Transverse colon (tissue), 4 donors: Measurements from ENCODE around the gene SPRTN. TPM values are rescaled to one million over a fixed set of nuclear protein-coding genes. Genes with fewer than 3 reads are reported as not detected.

ENCODE experiments used
- DNase-seq: peaks from one replicate; pipeline ENCODE4 v3.0.0-alpha.2; 2019
- H3K27ac ChIP-seq, 4 donors: fragments of 200-600 bp; sonication (generic); 2 replicates each; pipeline ENCODE4 v1.5.1; 2016 to 2018; ENCODE audit warnings: inconsistent platforms in 4 of 4
- H3K27me3 ChIP-seq: fragments of 200-600 bp; sonication (generic); 2 replicates; pipeline ENCODE4 v1.5.1; 2017; ENCODE audit warnings: inconsistent platforms
- H3K36me3 ChIP-seq, 4 donors: fragments of 200-600 bp; sonication (generic); 2 replicates each; pipeline ENCODE4 v1.5.1; 2017 to 2019; ENCODE audit warnings: inconsistent platforms in 4 of 4
- H3K4me1 ChIP-seq, 4 donors: fragments of 200-600 bp; sonication (generic); 2 replicates each; pipeline ENCODE4 v1.5.1; 2017 to 2020; ENCODE audit warnings: inconsistent platforms in 4 of 4
- H3K4me3 ChIP-seq, 4 donors: fragments of 200-600 bp; sonication (generic); 1 replicate in 1 of 4; 2 replicates in 3 of 4; pipeline versions ENCODE4 v1.5.1 to v1.6.1; 2017 to 2019; ENCODE audit warnings: inconsistent platforms in 4 of 4
- H3K9me3 ChIP-seq, 2 donors: fragments of 200-600 bp; sonication (generic); 2 replicates each; pipeline ENCODE4 v1.5.1; 2017 to 2019; ENCODE audit warnings: inconsistent platforms in 2 of 2
- CTCF ChIP-seq, 5 experiments: fragments of 200-600 bp in 3 of 5; fragments of 450-650 bp in 2 of 5; sonication (generic) in 3 of 5; IDR thresholded peaks; 1 replicate in 2 of 5; 2 replicates in 3 of 5; pipeline ENCODE4 v1.5.1; 2016 to 2017; ENCODE audit warnings: antibody characterized with exemption in 5 of 5, inconsistent platforms in 3 of 5, mild to moderate bottlenecking in 2 of 5, moderate library complexity in 1 of 5
- EP300 ChIP-seq: sonication (generic); formaldehyde crosslinking; IDR thresholded peaks from one replicate; pipeline ENCODE4 v1.6.1; 2017; ENCODE audit warnings: antibody characterized with exemption, low read depth
- POLR2A ChIP-seq: fragments of 450-650 bp; IDR thresholded peaks from one replicate; pipeline ENCODE4 v1.6.1; 2016; ENCODE audit warnings: antibody characterized with exemption, mild to moderate bottlenecking, moderate library complexity
- POLR2AphosphoS5 ChIP-seq, 3 donors: sonication (generic); formaldehyde crosslinking; IDR thresholded peaks; one replicate each; pipeline ENCODE4 v1.6.1; 2016; ENCODE audit warnings: antibody characterized with exemption in 3 of 3
- WGBS, 2 donors: methylation state at CpG; one replicate each; pipeline ENCODE4 v1.1.5; 2018; ENCODE audit warnings: low coverage in 1 of 2; 5-methylcytosine and 5-hydroxymethylcytosine counted together
- in situ Hi-C, 4 donors: fragments of 200-750 bp; cut with MboI; loops; one replicate each; pipeline versions ENCODE4 v1.15.0 to v1.15.1; 2017; ENCODE audit warnings: low sequenced_read_pairs in 3 of 4, low pct_ligation_motif_present in 1 of 4, low pct_unique_long_range_greater_than_20kb in 1 of 4
- intact Hi-C: fragments of 100-400 bp; cut with DNase I; formaldehyde crosslinking; loops from one replicate; pipeline ENCODE4 v1.15.1; 2023; ENCODE audit warnings: low total_unique reads
- total RNA-seq, 4 donors: library from RNA; depleted of rRNA; stranded (reverse); fragments of >200 nt; gene quantifications; one replicate each; pipeline ENCODE4 v1.1.0, GENCODE V29; 2016

The SPRTN gene
- total RNA-seq, result 10 to 100 TPM in 3 of 4 donors, 1 to 10 TPM in 1; 8.0 to 21.6 (median 15.3) TPM

GRCh38 chr1:231338270-231339128, at the start of gene SPRTN:
SPRTN (plus strand) TSS chr1:231338293; CDS start chr1:231338384, 91 bp downstream.
- Histone ChIP-seq H3K36me3 (no peaks in the 10 kb centered on the region), H3K4me1 (peaks cover 21 to 55% (median 46%) of the 10 kb centered on the region in 4 donors), H3K27me3 (no peaks in the 10 kb centered on the region), H3K9me3 (no peaks in the 10 kb centered on the region), H3K27ac (peak within 1 kb of the TSS; percentile 94 to 99 (median 95)), H3K4me3 (peak within 1 kb of the TSS; percentile 48 to 94 (median 84))
- TF ChIP-seq CTCF (IDR thresholded peaks at IDR 0.05) (no peak), POLR2AphosphoS5 (IDR thresholded peaks at IDR 0.05) (peak in 2 of 3 donors; percentile 3 to 28)
- WGBS, 2 donors, result 0 to 2% methylated on average over 9 to 28 of the region's 43 CpGs
- intact Hi-C loops (no loop called here), in situ Hi-C loops (no loop called here)
- no peak for DNase-seq

DNA sequence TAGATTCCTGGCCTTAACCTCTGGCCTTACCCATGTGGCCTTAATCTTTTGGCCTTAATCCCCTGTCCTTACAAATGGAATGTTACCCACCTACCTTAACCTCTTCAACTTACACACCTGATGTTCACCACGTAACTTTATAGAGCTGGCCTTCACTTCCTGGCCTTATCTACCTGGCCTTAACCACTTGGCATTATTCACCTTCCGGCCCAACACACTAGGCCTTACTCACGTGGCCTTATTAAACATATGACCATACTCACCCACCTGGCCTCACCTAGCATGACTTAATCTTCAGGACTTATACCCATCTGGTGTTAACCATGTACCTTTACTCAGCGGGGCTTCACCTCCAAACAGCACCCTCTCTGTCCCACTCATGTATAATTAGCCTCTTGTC, 42.2 kb upstream of the SPRTN start:
- no peaks in the 10 kb centered on the region for H3K27me3 ChIP-seq
- no peak overlapping the region for H3K27ac ChIP-seq
- no peaks in the 10 kb centered on the region for H3K36me3 ChIP-seq
- no peaks in the 10 kb centered on the region for H3K4me1 ChIP-seq
- DNase-seq, result no peak
- no peaks in the 10 kb centered on the region for H3K9me3 ChIP-seq
- no peak for TF ChIP-seq CTCF (IDR thresholded peaks at IDR 0.05)
- TF ChIP-seq EP300, result no peak
- no peak for TF ChIP-seq POLR2AphosphoS5 (IDR thresholded peaks at IDR 0.05)
- no peak for TF ChIP-seq POLR2A
- 94 to 95% methylated on average over 4 of the region's 4 CpGs for WGBS, 2 donors
- intact Hi-C loops, result no loop called here
- H3K4me3 ChIP-seq, result no peak overlapping the region
- in situ Hi-C loops, result no loop called here

- TF ChIP-seq POLR2A, result no peak
- TF ChIP-seq POLR2AphosphoS5 (IDR thresholded peaks at IDR 0.05), result no peak
- TF ChIP-seq CTCF (IDR thresholded peaks at IDR 0.05), result no peak
- TF ChIP-seq EP300, result no peak
Measured at GRCh38 chr1:231301990-231302389, 36.1 kb upstream of the SPRTN start.

GRCh38 chr1:231310391-231310934, 27.6 kb upstream of the SPRTN start:
- no peaks in the 10 kb centered on the region for H3K27me3 ChIP-seq
- H3K9me3 ChIP-seq, result no peaks in the 10 kb centered on the region
- no peak overlapping the region for H3K4me3 ChIP-seq
- H3K27ac ChIP-seq, result no peak overlapping the region
- DNase-seq, result no peak
- no peaks in the 10 kb centered on the region for H3K4me1 ChIP-seq
- TF ChIP-seq POLR2AphosphoS5 (IDR thresholded peaks at IDR 0.05) (no peak), CTCF (IDR thresholded peaks at IDR 0.05) (no peak), POLR2A (no peak), EP300 (no peak)
- H3K36me3 ChIP-seq, result no peaks in the 10 kb centered on the region
- in situ Hi-C loops, result no loop called here
- intact Hi-C loops, result no loop called here
- WGBS, 2 donors, result 90 to 100% methylated on average over 1 to 10 of the region's 10 CpGs

More at GRCh38 chr1:231301990-231302389, 36.1 kb upstream of the SPRTN start:
- DNase-seq, result no peak
- in situ Hi-C loops, result no loop called here
- 94% methylated on average over 3 of the region's 3 CpGs for WGBS, 2 donors
- intact Hi-C loops, result no loop called here
- H3K27me3 ChIP-seq, result no peaks in the 10 kb centered on the region
- H3K4me3 ChIP-seq, result no peak overlapping the region
- H3K4me1 ChIP-seq, result no peaks in the 10 kb centered on the region
- H3K27ac ChIP-seq, result no peak overlapping the region
- H3K36me3 ChIP-seq, result no peaks in the 10 kb centered on the region
- no peaks in the 10 kb centered on the region for H3K9me3 ChIP-seq
